Dermis blood vessel endothelial cell (primary cell): ENCODE measurements around the gene DOCK7. TPM values are rescaled to one million over a fixed set of nuclear protein-coding genes. Genes with fewer than 3 reads are reported as not detected.
"Not testable (repeated sequence)": the region's sequence is repeated elsewhere in the genome, so short reads cannot be mapped to it uniquely, and the experiment has no call there.

ENCODE experiments used
- DNase-seq: peaks from one replicate; pipeline ENCODE4 v3.0.0; 2010
- total RNA-seq: library from RNA; depleted of rRNA; stranded (reverse); fragments of >200 nt; gene quantifications from 2 replicates; pipeline ENCODE4 v1.2.3, GENCODE V29; 2014

The DOCK7 gene
- total RNA-seq = 17.4 and 47.8 TPM in 2 replicates

GRCh38 chr1:62687903-62688686 is at the start of gene DOCK7:
TSS of gene DOCK7 (minus strand) at chr1:62688386. CDS start at chr1:62688264, 122 bp downstream.
- DNase-seq = peak; percentile 81

GRCh38 chr1:62735491-62736171 is 47.4 kb upstream of the DOCK7 start:
- DNase-seq = no peak

GRCh38 chr1:62732331-62732730 is 44.1 kb upstream of the DOCK7 start:
- DNase-seq = no peak

DNA sequence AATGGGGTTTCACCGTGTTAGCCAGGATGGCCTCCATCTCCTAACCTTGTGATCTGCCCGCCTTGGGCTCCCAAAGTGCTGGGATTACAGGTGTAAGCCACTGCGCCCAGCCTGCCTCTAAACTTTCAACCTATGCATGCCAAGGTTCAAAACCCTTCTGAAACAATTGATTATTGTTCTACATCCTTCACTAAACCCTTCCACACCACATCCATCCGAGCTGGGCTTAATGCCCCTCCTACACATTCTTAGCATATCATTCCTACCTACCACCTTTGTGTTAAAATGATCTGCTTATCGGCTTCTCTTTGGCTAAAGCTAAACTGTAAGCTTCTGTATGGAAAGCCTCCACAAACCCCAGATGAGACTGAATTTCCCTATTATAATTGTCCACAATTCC is 40.8 kb upstream of the DOCK7 start:
- DNase-seq = no peak

GRCh38 chr1:62727656-62728407 is 39.6 kb upstream of the DOCK7 start:
- DNase-seq = no peak

GRCh38 chr1:62726011-62726442 is 37.8 kb upstream of the DOCK7 start:
- no peak for DNase-seq

DNA sequence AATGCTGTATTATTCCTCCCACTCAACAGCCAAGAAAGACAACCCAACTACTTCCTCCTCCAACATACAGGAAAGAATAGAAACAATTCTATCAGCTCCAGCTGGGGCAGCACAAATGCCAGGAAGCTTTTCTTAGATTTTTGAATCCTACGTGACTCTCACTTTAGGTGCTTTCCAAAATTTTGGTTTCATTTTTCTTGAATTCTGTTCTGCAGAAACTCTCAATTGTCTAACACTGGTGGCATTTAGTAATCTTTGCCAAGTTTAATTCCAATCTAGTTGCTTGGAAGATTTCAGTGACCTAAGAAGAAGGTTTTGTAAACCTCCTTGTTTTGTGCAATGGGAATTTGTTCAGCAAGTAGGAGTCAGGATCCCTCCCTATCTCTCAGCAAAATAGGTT is 37.1 kb upstream of the DOCK7 start:
- DNase-seq = peak; percentile 57

GRCh38 chr1:62724430-62724829 is 36.2 kb upstream of the DOCK7 start:
- no peak for DNase-seq

DNA sequence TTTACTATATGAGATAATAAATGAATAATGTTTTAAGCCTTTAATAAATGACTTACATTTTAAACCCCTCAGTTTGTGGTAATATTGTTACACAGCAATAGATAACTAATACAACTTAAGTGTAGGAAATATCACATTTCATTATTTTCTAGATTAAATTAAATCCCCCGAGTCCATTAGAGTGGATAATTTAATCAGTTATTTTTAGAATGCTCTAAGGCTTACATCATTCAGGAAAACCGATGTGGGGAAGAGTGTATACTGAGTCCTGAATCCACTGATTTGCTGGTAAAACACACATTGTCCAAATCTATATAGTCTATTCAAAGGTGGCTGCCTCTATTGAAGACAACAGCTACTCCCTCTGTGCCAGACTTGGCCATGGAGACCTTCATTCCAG is 35.7 kb upstream of the DOCK7 start:
- DNase-seq = no peak

GRCh38 chr1:62722796-62723195 is 34.6 kb upstream of the DOCK7 start:
- DNase-seq = no peak

- DNase-seq = peak; percentile 87
Measured at GRCh38 chr1:62720946-62721554, 32.9 kb upstream of the DOCK7 start.

DNA sequence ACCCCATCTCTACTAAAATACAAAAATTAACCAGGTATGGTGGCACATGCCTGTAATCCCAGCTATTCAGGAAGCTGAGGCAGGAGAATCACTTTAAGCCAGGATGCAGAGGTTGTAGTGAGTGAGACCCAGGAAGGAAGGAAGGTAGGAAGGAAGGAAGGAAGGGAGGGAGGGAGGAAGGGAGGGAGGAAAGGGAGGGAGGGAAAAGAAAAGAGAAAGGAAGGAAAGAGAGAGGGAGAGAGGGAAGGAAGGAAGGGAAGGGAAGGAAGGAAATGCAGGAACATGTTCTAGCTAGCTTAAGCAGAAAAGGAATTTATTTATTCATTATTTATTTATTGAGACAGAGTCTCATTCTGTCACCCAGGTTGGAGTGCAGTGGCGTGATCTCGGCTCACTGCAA is 30.2 kb upstream of the DOCK7 start:
- DNase-seq = not testable (repeated sequence)

DNA sequence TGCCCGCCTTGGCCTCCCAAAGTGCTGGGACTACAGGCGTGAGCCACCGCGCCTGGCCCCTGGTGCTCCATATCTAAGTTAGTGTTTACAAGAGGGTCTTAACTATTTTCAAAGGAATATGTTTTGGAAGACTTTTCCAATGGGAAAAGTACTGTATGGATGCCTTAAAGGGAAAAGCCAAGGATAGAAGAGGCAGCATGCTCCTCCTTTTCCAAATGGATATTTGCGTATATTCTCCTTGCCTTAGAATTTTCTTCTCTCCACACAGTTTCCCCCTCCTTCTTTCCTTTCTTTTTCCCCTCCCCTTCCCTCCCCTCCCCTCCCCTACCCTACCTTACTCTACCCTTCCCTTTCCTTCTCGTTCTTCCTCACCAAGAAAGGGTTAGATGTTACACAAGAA is 29.3 kb upstream of the DOCK7 start:
- DNase-seq = no peak

DNA sequence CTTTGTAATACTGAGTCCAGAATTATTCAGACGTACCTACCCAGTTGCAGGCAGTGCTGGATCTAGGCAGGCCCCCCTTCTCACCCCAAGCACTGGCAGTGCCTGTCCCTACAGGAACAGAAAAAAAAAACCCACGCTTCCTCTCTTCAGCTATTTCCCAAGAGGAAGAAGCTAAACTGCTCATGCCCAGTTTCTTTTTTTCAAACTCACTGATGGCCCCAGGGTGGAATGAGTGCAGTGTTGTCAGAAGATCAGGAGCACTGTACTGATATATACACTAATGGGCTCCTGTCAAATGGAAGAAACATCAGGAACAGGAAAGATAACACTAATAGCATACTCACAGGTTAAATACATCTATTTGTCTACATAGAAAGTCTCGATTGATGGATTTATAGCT is 28.2 kb upstream of the DOCK7 start:
- no peak for DNase-seq

GRCh38 chr1:62712336-62713243 is 24.4 kb upstream of the DOCK7 start:
- no peak for DNase-seq

DNA sequence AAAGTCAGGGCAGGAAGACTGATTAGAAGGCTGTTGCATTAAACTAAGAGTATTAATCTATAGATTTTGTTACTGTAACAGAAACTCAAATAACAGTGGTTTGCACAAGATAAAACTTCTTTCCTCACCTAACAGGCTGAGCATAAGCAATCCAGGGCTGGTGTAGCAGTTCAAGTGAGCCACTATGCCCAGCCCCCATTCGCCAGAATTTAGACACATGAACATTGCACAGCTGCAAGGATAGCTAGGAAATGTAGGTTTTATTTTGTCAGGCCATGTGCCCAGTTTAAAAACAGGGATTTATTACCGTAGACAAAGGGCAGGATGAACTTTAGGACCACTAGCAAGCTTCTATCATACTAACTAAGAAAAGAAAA is 19.5 kb upstream of the DOCK7 start:
- DNase-seq = no peak

DNA sequence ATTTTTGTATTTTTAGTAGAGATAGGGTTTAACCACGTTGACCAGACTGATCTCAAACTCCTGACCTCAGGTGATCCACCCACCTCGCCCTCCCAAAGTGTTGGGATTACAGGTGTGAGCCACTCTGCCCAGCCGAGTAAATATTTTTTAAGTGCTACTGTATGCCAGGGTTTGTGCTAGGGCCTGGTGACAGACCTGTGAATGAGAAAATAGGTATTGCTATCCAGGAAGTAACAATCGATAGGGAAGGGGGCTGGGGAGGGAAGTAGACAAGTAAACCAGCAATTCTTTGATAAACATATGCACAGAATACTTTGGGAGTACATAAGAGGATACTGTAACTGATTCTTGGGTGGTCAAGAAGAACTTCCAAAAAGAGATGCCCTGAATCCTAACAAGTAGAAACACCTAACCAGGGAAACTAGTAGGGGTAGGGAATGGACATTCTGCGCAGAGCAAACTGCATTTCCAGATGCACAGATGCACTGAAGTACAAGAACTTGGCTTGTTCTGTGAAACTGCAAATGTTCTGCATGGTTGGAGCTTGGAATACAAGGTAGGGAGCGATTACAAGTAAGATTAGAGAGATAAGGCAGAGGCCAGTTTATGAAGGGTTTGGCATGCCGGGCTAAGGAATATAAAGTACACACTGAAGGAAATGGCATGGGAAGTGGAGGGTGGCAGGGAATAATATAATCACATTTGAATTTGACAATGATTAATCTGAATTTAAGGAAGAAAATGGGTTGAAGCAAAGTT is 19.0 kb upstream of the DOCK7 start:
- DNase-seq = no peak

DNA sequence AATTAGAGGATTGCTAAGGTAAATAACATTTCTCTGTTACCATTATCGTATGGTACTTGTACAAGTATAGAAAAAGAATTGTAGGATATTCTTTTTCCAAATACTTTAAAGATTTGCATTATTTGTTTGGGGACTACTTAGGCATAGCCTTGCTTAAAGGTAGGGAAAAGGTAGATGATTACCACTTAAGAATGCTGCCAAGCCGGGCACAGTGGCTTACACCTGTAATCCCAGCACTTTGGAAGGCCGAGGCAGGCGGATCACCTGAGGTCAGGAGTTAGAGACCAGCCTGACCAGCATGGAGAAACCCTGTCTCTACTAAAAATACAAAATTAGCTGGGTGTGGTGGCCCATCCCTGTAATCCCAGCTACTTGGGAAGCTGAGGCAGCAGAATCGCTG is 10.0 kb upstream of the DOCK7 start:
- DNase-seq = not testable (repeated sequence)

- not testable (repeated sequence) for DNase-seq
Measured at GRCh38 chr1:62694479-62694878, 6.3 kb upstream of the DOCK7 start.

GRCh38 chr1:62693123-62693522 is 4.9 kb upstream of the DOCK7 start:
- no peak for DNase-seq
